Ishikawa (cell line): ENCODE measurements around the gene PIK3IP1.
A peak's percentile ranks its signal among the peaks of the same experiment; 100 is the strongest.

Experiments
- CEBPB ChIP-seq: IDR thresholded peaks from 2 replicates; pipeline ENCODE4 v1.6.1; 2012
- CREB1 ChIP-seq: IDR thresholded peaks from 2 replicates; pipeline ENCODE4 v1.6.1; 2012; ENCODE audit warnings: low read depth
- EGR1 ChIP-seq: IDR thresholded peaks from 2 replicates; pipeline ENCODE4 v1.6.1; 2012
- EP300 ChIP-seq: IDR thresholded peaks from 2 replicates; pipeline ENCODE4 v1.6.1; 2012; ENCODE audit warnings: borderline replicate concordance
- FOXM1 ChIP-seq: IDR thresholded peaks from 2 replicates; pipeline ENCODE4 v1.6.1; 2012; ENCODE audit warnings: low read depth, borderline replicate concordance
- NFIC ChIP-seq: IDR thresholded peaks from 2 replicates; pipeline ENCODE4 v1.6.1; 2012
- RAD21 ChIP-seq: IDR thresholded peaks from 2 replicates; pipeline ENCODE4 v1.6.1; 2012; ENCODE audit warnings: low read depth
- TAF1 ChIP-seq: IDR thresholded peaks from 2 replicates; pipeline ENCODE4 v1.6.1; 2012; ENCODE audit warnings: low read depth, mild to moderate bottlenecking
- TCF12 ChIP-seq: IDR thresholded peaks from 2 replicates; pipeline ENCODE4 v1.6.1; 2012; ENCODE audit warnings: low read depth
- TEAD4 ChIP-seq: IDR thresholded peaks from 2 replicates; pipeline ENCODE4 v1.6.1; 2012
- USF1 ChIP-seq: IDR thresholded peaks from 2 replicates; pipeline ENCODE4 v1.6.1; 2012
- YY1 ChIP-seq: IDR thresholded peaks from 2 replicates; pipeline ENCODE4 v1.6.1; 2012; ENCODE audit warnings: low read depth
- ZBTB7A ChIP-seq: IDR thresholded peaks from 2 replicates; pipeline ENCODE4 v1.6.1; 2012; ENCODE audit warnings: low read depth
- TF ChIP-seq, protein P1 (sequence below): IDR thresholded peaks from 2 replicates; pipeline ENCODE4 v1.6.1; 2012
- TF ChIP-seq, protein P2 (sequence below): IDR thresholded peaks from 2 replicates; pipeline ENCODE4 v1.6.1; 2012; ENCODE audit warnings: low read depth, mild to moderate bottlenecking

Gene PIK3IP1

DNA sequence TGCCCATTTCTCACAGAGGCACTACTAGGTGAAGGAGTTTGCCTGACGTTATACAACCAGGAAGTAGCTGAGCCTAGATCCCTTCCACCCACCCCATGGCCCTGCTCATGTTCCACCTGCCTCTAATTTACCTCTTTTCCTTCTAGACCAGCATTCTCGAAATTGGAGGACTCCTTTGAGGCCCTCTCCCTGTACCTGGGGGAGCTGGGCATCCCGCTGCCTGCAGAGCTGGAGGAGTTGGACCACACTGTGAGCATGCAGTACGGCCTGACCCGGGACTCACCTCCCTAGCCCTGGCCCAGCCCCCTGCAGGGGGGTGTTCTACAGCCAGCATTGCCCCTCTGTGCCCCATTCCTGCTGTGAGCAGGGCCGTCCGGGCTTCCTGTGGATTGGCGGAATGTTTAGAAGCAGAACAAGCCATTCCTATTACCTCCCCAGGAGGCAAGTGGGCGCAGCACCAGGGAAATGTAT lies 14.1 kb downstream of the PIK3IP1 start:
- TF ChIP-seq, protein P1, sequence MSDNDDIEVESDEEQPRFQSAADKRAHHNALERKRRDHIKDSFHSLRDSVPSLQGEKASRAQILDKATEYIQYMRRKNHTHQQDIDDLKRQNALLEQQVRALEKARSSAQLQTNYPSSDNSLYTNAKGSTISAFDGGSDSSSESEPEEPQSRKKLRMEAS = no peak; the same call in 1 of the 2 replicates
- TF ChIP-seq CREB1 (no peak), EP300 (peak; percentile 61; the same call in 1 of the 2 replicates), RAD21 (no peak), USF1 (no peak), ZBTB7A (no peak), YY1 (no peak), TEAD4 (peak; percentile 50; the same call in 1 of the 2 replicates), TCF12 (peak; percentile 71), FOXM1 (no peak), TAF1 (no peak), CEBPB (no peak), EGR1 (no peak), NFIC (peak; percentile 43; the same call in 1 of the 2 replicates)
- TF ChIP-seq, protein P2, sequence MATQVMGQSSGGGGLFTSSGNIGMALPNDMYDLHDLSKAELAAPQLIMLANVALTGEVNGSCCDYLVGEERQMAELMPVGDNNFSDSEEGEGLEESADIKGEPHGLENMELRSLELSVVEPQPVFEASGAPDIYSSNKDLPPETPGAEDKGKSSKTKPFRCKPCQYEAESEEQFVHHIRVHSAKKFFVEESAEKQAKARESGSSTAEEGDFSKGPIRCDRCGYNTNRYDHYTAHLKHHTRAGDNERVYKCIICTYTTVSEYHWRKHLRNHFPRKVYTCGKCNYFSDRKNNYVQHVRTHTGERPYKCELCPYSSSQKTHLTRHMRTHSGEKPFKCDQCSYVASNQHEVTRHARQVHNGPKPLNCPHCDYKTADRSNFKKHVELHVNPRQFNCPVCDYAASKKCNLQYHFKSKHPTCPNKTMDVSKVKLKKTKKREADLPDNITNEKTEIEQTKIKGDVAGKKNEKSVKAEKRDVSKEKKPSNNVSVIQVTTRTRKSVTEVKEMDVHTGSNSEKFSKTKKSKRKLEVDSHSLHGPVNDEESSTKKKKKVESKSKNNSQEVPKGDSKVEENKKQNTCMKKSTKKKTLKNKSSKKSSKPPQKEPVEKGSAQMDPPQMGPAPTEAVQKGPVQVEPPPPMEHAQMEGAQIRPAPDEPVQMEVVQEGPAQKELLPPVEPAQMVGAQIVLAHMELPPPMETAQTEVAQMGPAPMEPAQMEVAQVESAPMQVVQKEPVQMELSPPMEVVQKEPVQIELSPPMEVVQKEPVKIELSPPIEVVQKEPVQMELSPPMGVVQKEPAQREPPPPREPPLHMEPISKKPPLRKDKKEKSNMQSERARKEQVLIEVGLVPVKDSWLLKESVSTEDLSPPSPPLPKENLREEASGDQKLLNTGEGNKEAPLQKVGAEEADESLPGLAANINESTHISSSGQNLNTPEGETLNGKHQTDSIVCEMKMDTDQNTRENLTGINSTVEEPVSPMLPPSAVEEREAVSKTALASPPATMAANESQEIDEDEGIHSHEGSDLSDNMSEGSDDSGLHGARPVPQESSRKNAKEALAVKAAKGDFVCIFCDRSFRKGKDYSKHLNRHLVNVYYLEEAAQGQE = no peak

DNA sequence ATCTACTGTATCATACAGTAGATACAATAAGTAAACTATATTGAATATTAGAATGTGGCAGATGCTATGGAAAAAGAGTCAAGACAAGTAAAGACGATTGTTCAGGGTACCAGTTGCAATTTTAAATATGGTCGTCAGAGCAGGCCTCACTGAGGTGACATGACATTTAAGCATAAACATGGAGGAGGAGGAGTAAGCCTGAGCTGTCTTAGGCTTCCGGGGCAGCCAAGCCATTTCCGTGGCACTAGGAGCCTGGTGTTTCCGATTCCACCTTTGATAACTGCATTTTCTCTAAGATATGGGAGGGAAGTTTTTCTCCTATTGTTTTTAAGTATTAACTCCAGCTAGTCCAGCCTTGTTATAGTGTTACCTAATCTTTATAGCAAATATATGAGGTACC lies 14.5 kb downstream of the PIK3IP1 start:
- no peak for TF ChIP-seq FOXM1
- no peak for TF ChIP-seq NFIC
- TF ChIP-seq, protein P1 = no peak
- TF ChIP-seq YY1 = no peak
- TF ChIP-seq TAF1 = no peak
- no peak for TF ChIP-seq TCF12
- no peak for TF ChIP-seq EP300
- no peak for TF ChIP-seq USF1
- TF ChIP-seq CREB1 = no peak
- no peak for TF ChIP-seq TEAD4
- TF ChIP-seq RAD21 = no peak
- no peak for TF ChIP-seq CEBPB
- TF ChIP-seq, protein P2 = no peak
- no peak for TF ChIP-seq ZBTB7A
- no peak for TF ChIP-seq EGR1

GRCh38 chr22:31276426-31277167 lies 15.7 kb downstream of the PIK3IP1 start:
- TF ChIP-seq FOXM1 = no peak
- no peak for TF ChIP-seq CREB1
- no peak for TF ChIP-seq TEAD4
- TF ChIP-seq EP300 = no peak
- no peak for TF ChIP-seq CEBPB
- no peak for TF ChIP-seq NFIC
- TF ChIP-seq ZBTB7A = no peak
- TF ChIP-seq, protein P2 = no peak
- no peak for TF ChIP-seq TCF12

DNA sequence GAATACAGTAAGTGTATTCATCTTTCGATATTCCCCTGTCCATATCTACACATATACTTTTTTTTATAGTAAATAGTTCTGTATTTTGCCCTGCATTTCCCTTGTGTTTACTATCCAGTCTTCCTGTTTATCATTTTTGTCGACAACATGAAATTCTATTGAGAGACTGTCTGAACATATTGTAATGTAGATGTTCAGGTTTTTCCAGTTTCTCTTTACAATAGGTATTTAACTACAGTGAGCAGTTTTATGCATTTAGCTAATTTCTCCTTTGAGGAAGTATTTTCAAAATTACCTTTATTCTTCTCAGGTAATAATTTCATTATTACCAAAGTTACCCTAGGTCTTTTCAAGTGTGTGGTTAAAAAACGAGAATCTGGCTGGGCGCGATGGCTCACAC lies 16.7 kb downstream of the PIK3IP1 start:
- TF ChIP-seq EP300 = no peak
- no peak for TF ChIP-seq YY1
- no peak for TF ChIP-seq TAF1
- TF ChIP-seq TEAD4 = no peak
- TF ChIP-seq TCF12 = no peak
- no peak for TF ChIP-seq EGR1
- TF ChIP-seq, protein P2 = no peak
